GM12801 (cell line): ENCODE measurements around the gene TSKU.

Experiments used
- CTCF ChIP-seq: IDR thresholded peaks from one replicate; pipeline ENCODE4 v1.5.1; 2011; ENCODE audit warnings: control low read depth; ENCODE audit not compliant: insufficient read length; ENCODE audit errors: extremely low read depth

Gene TSKU

GRCh38 chr11:76832361-76832760 lies 49.2 kb downstream of the TSKU start:
- no peak for TF ChIP-seq CTCF

GRCh38 chr11:76834151-76834550 lies 51.0 kb downstream of the TSKU start:
- TF ChIP-seq CTCF: no peak

GRCh38 chr11:76835036-76835435 lies 51.9 kb downstream of the TSKU start:
- TF ChIP-seq CTCF: no peak

- no peak for TF ChIP-seq CTCF
These were observed 52.9 kb downstream of the TSKU start for GRCh38 chr11:76835928-76836612.

GRCh38 chr11:76836613-76837291 lies 53.6 kb downstream of the TSKU start:
- TF ChIP-seq CTCF: no peak

- TF ChIP-seq CTCF: no peak
These were observed 54.8 kb downstream of the TSKU start for GRCh38 chr11:76837696-76838677.

GRCh38 chr11:76838678-76839068 lies 55.5 kb downstream of the TSKU start:
- TF ChIP-seq CTCF: no peak
